PC-9 (cell line): ENCODE data around the gene RFTN2. TPM values are rescaled to one million over a fixed set of nuclear protein-coding genes. Genes with fewer than 3 reads are reported as not detected.

Experiments
- BruUV-seq: library from RNA; stranded (reverse); fragments of 400-500 nt; replicated peaks from 2 replicates; lab custom pipeline; 2021; lab: Mats Ljungman, UMichigan
- CTCF ChIA-PET: fragments of 300-600 bp; sonication (Branson Sonifier 250); formaldehyde crosslinking; loops from one replicate; lab custom pipeline; 2022; ENCODE audit warnings: antibody characterized with exemption; lab: Charles Lee
- POLR2A ChIA-PET: fragments of 300-600 bp; sonication (Branson Sonifier 250); formaldehyde crosslinking; loops from one replicate; lab custom pipeline; 2022; ENCODE audit warnings: antibody characterized with exemption; ENCODE audit not compliant: unreplicated experiment; lab: Charles Lee
- DNase-seq, 2 experiments: peaks; one replicate each; pipeline versions ENCODE4 v3.0.0 to v3.0.0-alpha.2; 2015 to 2022; ENCODE audit warnings: mixed read lengths in 1 of 2
- H2AFZ ChIP-seq: fragments of 200-600 bp; sonication (generic); 2 replicates; pipeline ENCODE4 v1.8.1; 2017; ENCODE audit warnings: antibody characterized with exemption
- H3F3A ChIP-seq: fragments of 200-600 bp; sonication (generic); 2 replicates; pipeline ENCODE4 v1.8.1; 2017; ENCODE audit warnings: antibody characterized with exemption, mild to moderate bottlenecking, low read depth; ENCODE audit not compliant: insufficient read depth
- H3K27ac ChIP-seq: fragments of 200-600 bp; sonication (generic); 2 replicates; pipeline ENCODE4 v1.6.1; 2016; ENCODE audit warnings: mixed run types
- H3K27me3 ChIP-seq: fragments of 200-600 bp; sonication (generic); 2 replicates; pipeline ENCODE4 v1.6.1; 2016; ENCODE audit warnings: low read depth, mixed run types; ENCODE audit not compliant: insufficient read depth
- H3K36me3 ChIP-seq: fragments of 200-600 bp; sonication (generic); 2 replicates; pipeline ENCODE4 v1.6.1; 2016; ENCODE audit warnings: low read depth, mixed run types
- H3K4me1 ChIP-seq: fragments of 200-600 bp; sonication (generic); replicated peaks from 2 replicates; pipeline ENCODE4 v1.6.1; 2016; ENCODE audit warnings: mixed run types; ENCODE audit not compliant: insufficient read depth
- H3K4me2 ChIP-seq: fragments of 200-600 bp; sonication (generic); 2 replicates; pipeline ENCODE4 v1.6.1; 2017; ENCODE audit warnings: mixed run types
- H3K4me3 ChIP-seq: fragments of 200-600 bp; sonication (generic); 2 replicates; pipeline ENCODE4 v1.6.1; 2016; ENCODE audit warnings: mixed run types
- H3K79me2 ChIP-seq: fragments of 200-600 bp; sonication (generic); 2 replicates; pipeline ENCODE4 v1.6.1; 2017; ENCODE audit warnings: low read depth, mixed run types
- H3K9me2 ChIP-seq: fragments of 200-600 bp; sonication (generic); 2 replicates; pipeline ENCODE4 v1.8.1; 2017; ENCODE audit warnings: mild to moderate bottlenecking; ENCODE audit not compliant: insufficient read depth
- H3K9me3 ChIP-seq: fragments of 200-600 bp; sonication (generic); 2 replicates; pipeline ENCODE4 v1.8.1; 2016; ENCODE audit warnings: low read depth; ENCODE audit not compliant: insufficient read depth
- H4K20me1 ChIP-seq: fragments of 200-600 bp; sonication (generic); 2 replicates; pipeline ENCODE4 v1.8.1; 2017; ENCODE audit not compliant: insufficient read depth
- EZH2 ChIP-seq: fragments of 200-600 bp; sonication (generic); IDR thresholded peaks from 2 replicates; pipeline ENCODE4 v1.8.0; 2017; ENCODE audit warnings: antibody characterized with exemption, low read depth
- intact Hi-C: fragments of 100-400 bp; cut with micrococcal nuclease; formaldehyde crosslinking; loops from one replicate; pipeline ENCODE4 v1.10.0; 2022; ENCODE audit not compliant: unreplicated experiment
- total RNA-seq: library from RNA; stranded (reverse); gene quantifications from 2 replicates; pipeline ENCODE4 v1.2.3, GENCODE V29; 2021
- TF ChIP-seq, protein P1 (sequence below): fragments of 200-600 bp; sonication (generic); conservative IDR thresholded peaks from 2 replicates; pipeline ENCODE4 v1.6.1; 2017; ENCODE audit warnings: mixed run types, antibody characterized with exemption, mild to moderate bottlenecking, moderate library complexity

RFTN2 gene
- total RNA-seq, 1 experiment from 2014 or later, result not detected

DNA sequence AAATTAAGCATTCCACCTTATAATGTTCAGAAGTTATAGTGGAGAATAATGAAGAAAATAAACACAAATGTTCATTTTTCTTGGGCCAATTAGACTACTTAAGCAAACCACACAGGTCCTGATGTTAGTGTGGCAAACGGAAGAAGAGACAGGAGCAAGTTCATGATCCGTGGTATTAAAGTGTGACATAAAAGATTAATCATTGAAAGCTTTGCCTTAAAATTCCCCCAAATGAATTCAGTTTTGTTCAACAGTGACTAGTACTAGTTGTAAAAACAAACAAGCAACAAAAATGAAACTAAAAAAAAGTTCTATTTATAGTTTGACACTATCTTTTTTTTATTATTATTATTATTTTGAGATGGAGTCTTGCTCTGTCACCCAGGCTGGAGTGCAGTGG is 73.7 kb downstream of the RFTN2 start:
- Histone ChIP-seq H3K27ac (no peak overlapping the region), H3K9me2 (no peaks in the 10 kb centered on the region), H4K20me1 (no peaks in the 10 kb centered on the region), H3K36me3 (no peaks in the 10 kb centered on the region), H2AFZ (no peak overlapping the region), H3K27me3 (0 out of 2 replicates have a peak, but pooled peaks cover 4% of the 10 kb centered on the region), H3K4me1 (no peaks in the 10 kb centered on the region), H3F3A (no peaks in the 10 kb centered on the region), H3K9me3 (no peaks in the 10 kb centered on the region), H3K4me2 (no peak overlapping the region), H3K4me3 (no peak overlapping the region), H3K79me2 (no peaks in the 10 kb centered on the region)
- intact Hi-C loops, result no loop called here
- ChIA-PET POLR2A (no interaction called here), CTCF (no interaction called here)
- DNase-seq, result no peak
- no TSS peak for BruUV-seq
- no peak for TF ChIP-seq EZH2
- TF ChIP-seq, protein P1, sequence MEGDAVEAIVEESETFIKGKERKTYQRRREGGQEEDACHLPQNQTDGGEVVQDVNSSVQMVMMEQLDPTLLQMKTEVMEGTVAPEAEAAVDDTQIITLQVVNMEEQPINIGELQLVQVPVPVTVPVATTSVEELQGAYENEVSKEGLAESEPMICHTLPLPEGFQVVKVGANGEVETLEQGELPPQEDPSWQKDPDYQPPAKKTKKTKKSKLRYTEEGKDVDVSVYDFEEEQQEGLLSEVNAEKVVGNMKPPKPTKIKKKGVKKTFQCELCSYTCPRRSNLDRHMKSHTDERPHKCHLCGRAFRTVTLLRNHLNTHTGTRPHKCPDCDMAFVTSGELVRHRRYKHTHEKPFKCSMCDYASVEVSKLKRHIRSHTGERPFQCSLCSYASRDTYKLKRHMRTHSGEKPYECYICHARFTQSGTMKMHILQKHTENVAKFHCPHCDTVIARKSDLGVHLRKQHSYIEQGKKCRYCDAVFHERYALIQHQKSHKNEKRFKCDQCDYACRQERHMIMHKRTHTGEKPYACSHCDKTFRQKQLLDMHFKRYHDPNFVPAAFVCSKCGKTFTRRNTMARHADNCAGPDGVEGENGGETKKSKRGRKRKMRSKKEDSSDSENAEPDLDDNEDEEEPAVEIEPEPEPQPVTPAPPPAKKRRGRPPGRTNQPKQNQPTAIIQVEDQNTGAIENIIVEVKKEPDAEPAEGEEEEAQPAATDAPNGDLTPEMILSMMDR, result no peak

DNA sequence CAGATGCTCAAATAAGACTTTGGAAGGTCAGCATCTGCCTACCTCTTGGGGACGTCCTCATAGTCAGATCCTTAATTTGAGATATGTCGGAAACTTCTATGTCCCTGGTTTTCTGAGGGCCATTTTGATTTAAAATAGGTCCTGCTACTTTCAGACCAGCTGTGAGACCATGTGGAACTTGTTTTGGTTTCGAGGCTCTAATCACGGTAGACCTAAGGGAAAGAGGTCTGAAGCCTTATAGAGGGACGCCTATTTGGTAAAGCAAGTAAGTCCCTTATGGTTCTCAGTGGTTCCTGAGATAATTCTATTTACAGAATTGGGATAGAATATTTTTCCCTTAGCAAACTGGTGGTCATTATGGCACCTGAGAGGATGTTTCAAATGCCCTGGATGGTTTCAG is 75.1 kb downstream of the RFTN2 start:
- no peak overlapping the region for H2AFZ ChIP-seq
- no peaks in the 10 kb centered on the region for H3K9me2 ChIP-seq
- no peak overlapping the region for H3K4me2 ChIP-seq
- no peaks in the 10 kb centered on the region for H4K20me1 ChIP-seq
- H3K27me3 ChIP-seq, result 0 out of 2 replicates have a peak, but pooled peaks cover 4% of the 10 kb centered on the region
- H3K79me2 ChIP-seq, result no peaks in the 10 kb centered on the region
- intact Hi-C loops, result no loop called here
- H3K27ac ChIP-seq, result no peak overlapping the region
- TF ChIP-seq, protein P1, result no peak
- H3K36me3 ChIP-seq, result no peaks in the 10 kb centered on the region
- ChIA-PET POLR2A (no interaction called here), CTCF (interaction anchor here (0.9 kb wide), 1 partner anchor 25 kb away, joined by 3 read pairs; no protein-coding TSS in a partner anchor)
- no peaks in the 10 kb centered on the region for H3F3A ChIP-seq
- H3K4me3 ChIP-seq, result no peak overlapping the region
- H3K4me1 ChIP-seq, result no peaks in the 10 kb centered on the region
- H3K9me3 ChIP-seq, result no peaks in the 10 kb centered on the region
- BruUV-seq, result no TSS peak
- no peak for DNase-seq

DNA sequence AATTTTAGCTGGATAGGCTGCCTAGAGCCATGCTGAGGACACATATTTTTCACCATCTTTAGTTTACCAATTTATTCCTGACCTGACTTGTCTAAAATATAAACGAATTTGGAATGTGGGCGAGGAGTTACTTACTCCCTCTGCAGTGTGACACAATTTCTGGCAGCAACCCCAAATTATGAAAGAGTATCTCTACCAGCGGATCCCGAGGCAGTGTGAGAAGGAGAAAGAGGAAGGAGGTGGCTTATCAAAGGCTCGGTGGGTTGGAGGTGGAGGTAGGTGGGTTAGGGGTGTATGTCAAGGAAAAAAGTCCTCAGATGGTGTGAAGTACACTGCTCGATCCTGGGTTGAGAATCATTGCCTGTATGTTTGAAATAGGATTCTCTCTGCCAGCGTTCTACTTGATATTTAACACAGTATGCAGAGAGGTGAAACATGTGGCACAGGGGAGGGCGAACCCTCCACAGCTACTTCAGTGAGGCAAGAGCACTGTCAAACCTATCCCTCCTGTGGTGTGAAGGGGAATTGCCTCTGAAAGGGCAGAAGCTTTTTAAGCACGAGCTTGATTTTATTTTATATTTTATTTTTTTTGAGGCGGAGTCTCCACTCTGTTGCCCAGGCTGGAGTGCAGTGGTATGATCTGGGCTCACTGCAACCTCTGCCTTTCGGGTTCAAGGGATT is 76.0 kb downstream of the RFTN2 start:
- H3K9me2 ChIP-seq, result no peaks in the 10 kb centered on the region
- H3K27ac ChIP-seq, result no peak overlapping the region
- H3K4me3 ChIP-seq, result no peak overlapping the region
- H2AFZ ChIP-seq, result no peak overlapping the region
- BruUV-seq, result no TSS peak
- H3F3A ChIP-seq, result no peaks in the 10 kb centered on the region
- no peaks in the 10 kb centered on the region for H3K79me2 ChIP-seq
- DNase-seq, result peak in 1 of 2 experiments; percentile 7
- CTCF ChIA-PET, result interaction anchor here (0.9 kb wide), 1 partner anchor 26 kb away, joined by 3 read pairs; no protein-coding TSS in a partner anchor
- TF ChIP-seq EZH2, result no peak
- TF ChIP-seq, protein P1, result peak; percentile 52
- POLR2A ChIA-PET, result no interaction called here
- H3K9me3 ChIP-seq, result no peaks in the 10 kb centered on the region
- 0 out of 2 replicates have a peak, but pooled peaks cover 4% of the 10 kb centered on the region for H3K27me3 ChIP-seq
- no peaks in the 10 kb centered on the region for H3K36me3 ChIP-seq
- no peaks in the 10 kb centered on the region for H3K4me1 ChIP-seq
- no peaks in the 10 kb centered on the region for H4K20me1 ChIP-seq
- intact Hi-C loops, result no loop called here
- H3K4me2 ChIP-seq, result no peak overlapping the region
